HL-60/S4 (cell line): Measurements from ENCODE around the gene DNAI4.
"Not testable (repeated sequence)": the region's sequence is repeated elsewhere in the genome, so short reads cannot be mapped to it uniquely, and the experiment has no call there.

Source experiments
- in situ Hi-C: fragments of 300-500 bp; cut with MboI; formaldehyde crosslinking; loops from 2 replicates; pipeline ENCODE4 v1.14.3; 2022; ENCODE audit warnings: low sequenced_read_pairs

The DNAI4 gene, protein sequence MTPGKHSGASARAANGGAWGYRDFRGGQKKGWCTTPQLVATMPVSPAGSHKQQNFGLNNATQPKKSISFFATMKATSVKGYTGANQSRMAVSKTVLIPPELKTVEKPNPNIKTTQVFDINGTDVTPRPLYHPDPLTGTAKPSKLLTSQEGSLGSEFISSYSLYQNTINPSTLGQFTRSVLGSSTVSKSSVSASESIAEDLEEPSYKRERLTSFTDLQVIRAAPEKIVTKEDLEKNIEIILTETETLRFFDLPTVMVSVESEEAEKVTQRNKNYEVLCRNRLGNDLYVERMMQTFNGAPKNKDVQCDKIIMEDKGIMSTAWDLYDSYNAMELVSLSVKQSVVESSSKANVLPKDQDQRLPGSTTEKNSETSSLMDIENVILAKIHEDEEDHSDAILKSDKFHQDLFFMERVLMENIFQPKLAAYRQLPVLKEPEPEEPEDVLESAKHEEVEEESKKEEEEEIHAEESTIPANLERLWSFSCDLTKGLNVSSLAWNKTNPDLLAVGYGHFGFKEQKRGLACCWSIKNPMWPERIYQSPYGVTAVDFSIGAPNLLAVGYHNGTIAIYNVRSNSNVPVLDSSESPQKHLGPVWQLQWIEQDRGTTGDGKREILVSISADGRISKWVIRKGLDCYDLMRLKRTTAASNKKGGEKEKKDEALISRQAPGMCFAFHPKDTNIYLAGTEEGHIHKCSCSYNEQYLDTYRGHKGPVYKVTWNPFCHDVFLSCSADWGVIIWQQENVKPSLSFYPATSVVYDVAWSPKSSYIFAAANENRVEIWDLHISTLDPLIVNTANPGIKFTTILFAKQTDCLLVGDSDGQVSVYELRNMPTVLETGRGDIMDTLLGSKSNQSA

DNA sequence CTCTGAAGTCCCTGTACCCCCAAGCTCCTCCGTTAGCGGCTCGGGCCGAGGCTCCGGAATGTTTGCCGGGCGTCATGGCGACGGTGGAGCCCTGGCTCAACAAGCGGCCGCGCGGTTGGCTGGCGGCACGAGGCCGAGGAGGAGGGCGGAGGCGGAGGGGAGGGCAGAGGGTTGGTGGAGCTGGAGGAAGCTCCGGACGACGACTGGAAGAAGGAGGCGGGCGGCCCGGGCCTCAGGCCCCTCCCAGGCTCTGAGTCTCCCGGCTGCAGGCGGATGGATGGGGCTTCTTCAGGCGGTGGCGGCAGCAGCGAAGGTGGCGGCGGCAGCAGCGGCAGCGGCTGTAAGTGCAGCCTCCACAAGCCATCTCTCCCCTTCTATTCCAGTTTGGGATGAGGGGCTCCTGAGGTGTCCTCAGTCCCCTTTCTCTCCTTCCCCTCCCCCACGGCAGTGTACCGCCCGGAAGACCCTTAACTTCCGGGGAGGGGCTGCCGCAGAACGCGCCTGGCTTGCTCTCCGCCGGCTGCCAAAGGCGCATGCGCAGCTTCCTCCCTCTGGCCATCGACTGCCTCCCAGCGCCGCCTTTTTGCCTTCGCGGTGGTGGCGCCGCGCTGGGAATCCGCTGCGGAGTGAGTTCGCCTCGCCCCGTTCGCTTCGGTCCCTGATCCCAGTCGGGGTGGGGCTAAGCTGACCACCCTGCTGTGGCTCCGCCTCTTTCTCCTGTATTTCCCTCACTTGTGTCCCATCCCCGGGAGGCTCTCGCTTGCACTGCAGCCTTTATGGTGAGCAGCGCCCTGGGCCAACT lies at the start of gene DNAI4, which contains the start of gene MIER1:
TSS of gene DNAI4 (minus strand) at position 101 of the 802 bp plus-strand sequence. CDS start at position 76, 25 bp downstream.
TSS of gene MIER1 (plus strand) at position 235 of the 802 bp plus-strand sequence. CDS start at position 274, 39 bp downstream.
- in situ Hi-C loops = no loop called here

DNA sequence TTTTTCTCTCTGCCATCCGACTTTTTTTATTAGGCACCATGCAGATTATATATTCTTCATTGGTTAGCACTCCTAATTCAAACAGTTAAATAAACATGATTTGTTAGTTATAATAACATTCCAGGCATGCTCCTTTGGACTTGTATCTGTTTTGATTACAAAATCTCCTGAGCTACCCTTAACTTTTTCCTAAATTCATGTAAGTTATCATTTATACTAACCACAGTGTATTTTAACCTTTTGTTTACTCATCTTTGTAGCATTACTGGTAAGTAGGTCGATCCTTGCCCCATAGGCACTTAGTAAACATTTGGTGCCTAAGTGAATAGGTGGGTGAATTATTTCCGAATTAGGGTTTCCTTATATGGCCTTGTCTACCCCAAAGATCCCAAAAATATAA lies 43.9 kb upstream of the DNAI4 start:
- in situ Hi-C loops = no loop called here

DNA sequence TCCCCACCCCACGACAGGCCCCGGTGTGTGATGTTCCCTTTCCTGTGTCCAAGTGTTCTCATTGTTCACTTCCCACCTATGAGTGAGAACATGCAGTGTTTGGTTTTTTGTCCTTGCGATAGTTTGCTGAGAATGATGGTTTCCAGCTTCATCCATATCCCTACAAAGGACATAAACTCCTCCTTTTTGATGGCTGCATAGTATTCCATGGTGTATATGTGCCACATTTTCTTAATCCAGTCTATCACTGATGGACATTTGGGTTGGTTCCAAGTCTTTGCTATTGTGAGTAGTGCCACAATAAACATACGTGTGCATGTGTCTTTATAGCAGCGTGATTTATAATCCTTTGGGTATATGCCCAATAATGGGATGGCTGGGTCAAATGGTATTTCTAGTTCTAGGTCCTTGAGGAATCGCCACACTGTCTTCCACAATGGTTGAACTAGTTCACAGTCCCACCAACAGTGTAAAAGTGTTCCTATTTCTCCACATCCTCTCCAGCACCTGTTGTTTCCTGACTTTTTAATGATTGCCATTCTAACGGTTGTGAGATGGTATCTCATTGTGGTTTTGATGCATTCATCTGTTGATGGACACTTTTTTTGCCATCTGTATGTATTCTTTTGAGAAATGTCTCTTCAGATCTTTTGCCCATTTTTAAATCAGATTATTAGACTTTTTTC lies 41.7 kb upstream of the DNAI4 start:
- in situ Hi-C loops = not testable (repeated sequence)

DNA sequence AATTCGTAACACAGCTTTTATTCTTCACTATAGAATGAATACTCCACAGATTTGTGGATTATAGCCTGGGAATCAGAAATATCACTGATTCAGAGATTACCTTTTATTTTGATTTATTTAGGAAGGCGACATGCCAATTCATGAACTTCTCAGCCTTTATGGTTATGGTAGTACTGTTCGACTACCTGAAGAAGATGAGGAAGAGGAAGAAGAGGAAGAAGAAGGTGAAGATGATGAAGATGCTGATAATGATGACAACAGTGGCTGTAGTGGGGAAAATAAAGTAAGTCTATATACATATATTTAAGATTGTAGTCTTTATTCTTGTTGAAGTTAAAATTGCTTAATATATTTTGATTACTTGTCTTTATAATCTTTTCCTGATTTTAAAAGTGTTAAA lies 33.3 kb upstream of the DNAI4 start:
- in situ Hi-C loops = no loop called here

DNA sequence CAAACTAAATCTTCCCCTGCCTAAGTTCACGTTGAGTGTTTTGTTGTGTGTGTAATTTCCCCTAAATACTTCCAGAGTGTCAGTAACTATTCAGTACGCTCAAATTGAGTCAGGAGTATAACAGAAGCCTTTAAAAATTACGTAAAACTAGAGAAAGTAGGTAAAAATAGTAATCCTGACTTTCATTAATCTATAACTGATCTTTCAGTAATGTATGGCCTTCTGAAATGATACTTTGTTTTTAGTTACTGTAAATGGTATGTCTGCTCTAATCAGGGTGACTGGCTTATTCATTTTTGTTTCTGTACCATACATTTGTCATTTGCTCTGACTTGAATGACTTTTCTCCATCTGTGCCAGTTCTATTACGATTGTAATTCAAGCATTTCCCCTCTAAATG lies 29.6 kb upstream of the DNAI4 start:
- in situ Hi-C loops = no loop called here

DNA sequence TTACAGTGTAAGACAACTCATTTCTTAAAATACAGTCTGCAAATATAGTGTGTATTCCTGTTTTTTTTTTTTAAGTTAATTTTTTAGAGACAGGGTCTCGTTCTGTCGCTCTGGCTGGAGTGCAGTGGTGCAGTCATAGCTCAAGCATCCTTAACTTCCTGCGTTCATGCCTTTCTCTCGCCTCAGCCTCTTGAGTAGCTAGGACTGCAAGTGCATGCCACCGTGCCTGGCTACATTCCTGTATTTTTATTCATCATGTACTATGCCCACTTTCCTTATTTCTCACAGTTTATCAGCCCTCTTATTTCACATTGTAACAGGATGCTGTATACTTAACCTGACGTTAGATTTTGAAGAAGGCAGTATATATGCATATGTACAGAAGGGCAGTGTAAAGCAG lies 26.9 kb upstream of the DNAI4 start:
- in situ Hi-C loops = no loop called here

DNA sequence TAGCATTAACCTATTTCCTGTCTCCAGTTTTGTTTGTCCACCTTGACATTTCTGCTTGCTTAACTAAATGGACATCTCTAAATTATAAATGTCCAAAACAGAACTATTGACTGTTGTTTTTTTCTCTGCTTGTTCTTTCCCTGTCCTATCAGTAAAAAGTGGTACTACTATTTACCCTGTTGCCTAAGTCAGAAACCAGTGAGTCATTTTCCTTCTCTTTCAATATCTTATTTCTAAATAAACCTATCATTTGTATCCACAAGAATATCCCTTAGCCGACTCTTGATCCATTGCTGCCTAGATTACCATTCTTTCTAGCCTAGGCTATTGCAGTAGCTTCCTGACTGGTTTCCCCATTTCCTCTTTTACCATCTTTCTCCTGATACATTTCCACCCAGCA lies 22.6 kb upstream of the DNAI4 start:
- in situ Hi-C loops = no loop called here

DNA sequence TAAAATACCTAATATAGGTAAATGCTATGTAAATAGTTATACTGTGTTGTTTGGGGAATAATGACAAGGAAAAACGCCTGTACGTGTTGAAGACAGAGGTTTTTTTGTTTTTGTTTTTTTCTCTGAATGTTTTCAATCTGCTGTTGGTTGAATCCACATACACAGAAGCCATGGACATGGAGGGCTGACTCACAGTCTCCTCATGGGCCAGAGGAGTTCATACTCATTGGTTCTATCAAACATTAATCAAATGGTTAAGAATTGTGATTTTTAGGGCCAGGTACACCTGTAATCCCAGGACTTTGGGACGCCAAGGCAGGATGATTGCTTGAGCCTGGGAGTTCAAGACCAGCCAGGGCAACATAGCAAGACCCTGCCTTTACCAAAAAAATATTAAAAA lies 20.7 kb upstream of the DNAI4 start:
- in situ Hi-C loops = no loop called here

DNA sequence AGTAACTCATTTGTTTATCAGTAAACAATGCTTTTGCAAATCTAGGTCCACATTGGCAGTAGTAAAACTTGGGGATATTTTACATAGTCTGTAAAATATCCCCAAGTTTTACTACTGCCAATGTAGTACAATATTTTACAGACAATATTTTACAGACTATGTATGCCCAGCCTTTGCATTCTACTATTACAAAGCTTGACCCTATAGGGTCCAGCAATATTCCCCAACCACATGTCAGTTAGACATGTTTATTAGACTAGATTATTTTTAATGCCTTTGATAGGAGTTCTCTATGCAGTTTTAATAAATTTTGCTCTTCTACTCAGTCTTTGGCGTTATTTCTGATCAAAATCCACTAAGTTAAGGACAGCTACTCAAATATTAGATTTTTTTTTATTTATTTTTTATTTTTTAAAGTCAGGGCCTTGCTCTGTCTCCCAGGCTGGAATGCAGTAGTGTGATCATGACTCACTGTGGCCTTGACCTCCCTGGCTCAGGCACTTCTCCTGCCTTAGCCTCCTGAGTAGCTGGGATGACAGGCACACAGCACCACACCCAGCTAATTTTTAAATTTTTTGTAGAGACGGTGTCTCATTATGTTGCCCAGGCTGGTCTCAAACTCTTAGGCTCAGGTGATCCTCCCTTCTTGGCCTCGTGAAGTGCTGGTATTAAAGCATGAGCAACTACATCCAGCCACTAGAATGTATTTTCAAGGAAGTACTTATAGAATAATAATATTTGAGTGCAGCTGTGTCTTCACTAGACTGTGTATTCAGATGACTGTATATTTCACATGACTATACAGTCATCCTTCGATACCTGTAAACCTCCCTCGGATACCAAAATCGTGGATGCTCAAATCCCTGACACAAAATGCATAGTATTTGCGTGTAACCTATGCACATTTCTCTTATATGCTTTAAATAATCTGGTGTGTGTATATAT lies 19.9 kb upstream of the DNAI4 start:
- in situ Hi-C loops = no loop called here

DNA sequence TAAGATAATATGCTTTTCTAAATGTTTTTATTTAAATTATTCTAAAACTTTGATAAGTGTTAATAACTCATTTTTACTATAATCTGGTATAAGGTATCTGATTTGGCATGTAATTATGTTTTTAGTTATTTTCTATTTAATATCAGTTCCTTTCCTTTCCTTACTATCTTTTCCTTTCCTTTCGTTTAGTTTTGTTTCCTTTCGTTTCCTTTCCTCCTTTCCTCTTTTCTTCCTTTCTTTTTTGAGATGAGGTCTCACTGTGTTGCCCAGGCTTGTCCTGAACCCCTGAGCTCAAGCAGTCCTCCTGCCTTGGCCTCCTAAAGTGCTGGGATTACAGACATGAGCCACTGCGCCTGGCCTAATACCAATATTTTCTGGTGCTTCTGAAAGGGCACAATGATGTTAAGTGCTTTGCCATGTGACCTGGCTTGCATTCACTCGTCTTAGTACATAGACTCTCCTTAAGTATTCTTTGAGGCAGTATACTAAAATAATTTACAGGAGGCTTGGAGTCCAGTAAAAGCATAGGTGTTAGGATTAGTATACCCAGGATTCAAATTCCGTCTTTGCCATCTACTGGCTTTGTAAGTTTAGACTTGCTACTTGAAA lies 18.8 kb upstream of the DNAI4 start:
- in situ Hi-C loops = no loop called here

DNA sequence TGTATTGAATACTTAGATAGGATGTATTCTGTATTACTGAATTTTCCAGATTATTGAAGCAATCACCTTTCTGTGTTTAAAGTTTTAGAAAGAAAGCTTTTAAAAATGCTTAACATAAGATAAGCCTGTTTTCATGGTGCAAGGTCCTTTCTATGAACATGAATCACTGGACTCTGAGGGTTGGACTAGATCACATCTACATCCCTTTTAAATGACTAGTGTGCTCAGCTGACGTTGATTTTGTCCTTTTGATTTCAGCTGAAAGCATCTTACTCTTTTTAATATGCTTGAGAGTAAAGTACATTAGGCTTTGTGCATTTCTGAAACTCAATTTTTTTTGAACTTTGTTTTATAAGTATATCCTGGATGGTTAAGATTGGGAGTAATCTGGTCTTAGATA lies 16.3 kb upstream of the DNAI4 start:
- in situ Hi-C loops = no loop called here

DNA sequence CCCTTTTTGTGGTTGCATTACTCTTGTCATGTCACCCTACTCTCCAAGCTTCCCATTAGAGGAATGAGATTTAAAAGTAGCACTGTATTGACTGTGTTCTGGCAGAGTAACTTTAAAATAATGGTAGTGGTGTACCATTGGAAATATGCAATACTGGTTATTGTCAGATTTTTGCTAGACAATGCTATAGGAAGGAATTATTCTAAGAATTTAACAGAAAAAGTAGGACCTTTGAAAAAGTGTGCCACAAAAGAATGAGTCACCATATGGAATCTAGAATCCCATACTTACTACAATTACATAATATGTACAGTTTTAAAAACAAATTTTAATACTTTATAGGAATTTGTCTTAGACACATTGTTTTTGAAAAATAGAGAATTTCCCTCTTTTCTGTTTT lies 14.0 kb upstream of the DNAI4 start:
- in situ Hi-C loops = no loop called here

DNA sequence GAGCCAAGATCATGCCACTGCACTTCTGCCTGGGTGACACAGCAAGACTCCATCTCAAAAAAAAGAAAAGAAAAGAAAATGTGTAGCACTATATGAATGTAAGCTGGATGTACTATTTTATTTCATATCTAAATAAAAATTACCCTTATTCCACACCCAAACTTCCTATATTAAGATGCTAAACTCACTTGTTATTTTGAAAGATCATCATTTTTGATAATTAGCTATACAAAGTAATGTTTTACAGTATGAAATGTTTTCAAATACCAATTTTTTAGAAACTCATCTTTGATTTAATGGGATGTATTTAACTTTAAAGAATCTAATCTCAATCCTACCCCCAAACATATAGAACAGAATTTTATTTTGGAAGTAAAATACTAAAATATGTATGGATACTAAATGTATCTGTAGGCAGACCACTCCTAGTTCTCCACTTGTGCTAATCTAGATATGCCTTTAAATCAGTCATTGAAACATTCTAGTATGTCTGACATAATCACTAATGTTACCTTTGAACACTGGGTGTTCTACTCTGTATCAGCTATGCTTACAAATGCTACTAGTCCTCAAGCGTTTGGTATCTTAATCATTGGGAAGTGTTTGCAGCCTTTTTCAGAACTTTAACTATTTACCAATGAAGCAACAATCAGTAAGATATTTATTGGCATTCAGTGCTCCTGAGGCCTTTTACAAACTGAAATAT lies 13.0 kb upstream of the DNAI4 start:
- in situ Hi-C loops = no loop called here

DNA sequence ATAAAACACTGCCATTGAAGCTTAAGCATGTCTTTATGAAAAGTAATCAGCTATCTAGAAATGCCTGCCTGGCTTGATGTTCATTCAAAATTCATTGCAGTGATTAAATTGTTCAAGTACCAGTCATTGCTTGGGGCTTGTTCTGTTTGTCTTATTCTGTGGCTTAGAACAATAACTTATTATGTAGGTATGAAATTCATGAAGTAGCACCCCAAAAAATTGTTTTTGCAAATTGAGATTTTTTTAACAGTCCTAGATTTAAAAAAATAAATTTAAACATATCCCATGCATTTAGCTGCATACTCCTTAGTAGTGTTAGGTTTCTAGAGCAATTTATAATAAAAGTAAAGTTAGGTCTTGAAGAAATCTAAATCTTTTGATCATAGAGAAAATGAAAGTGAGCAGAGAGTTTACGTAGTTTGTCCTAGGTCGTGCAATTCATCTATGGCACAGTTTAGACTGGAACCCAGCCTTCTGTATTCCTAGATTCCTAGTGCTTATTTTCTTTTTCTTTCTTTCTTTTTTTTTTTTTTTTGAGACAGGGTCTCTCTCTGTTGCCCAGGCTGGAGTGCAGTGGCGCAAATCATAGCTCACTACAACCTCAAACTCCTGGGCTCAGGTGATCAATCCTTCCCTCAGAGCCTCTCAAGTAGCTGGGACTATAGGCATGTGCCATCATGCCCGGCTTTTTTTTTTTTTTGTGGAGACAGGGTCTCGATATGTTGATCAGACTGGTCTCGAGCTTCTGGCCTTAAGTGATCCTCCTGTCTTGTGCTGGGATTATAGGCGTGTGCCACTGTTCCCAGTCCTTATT lies 9.4 kb upstream of the DNAI4 start:
- in situ Hi-C loops = no loop called here

DNA sequence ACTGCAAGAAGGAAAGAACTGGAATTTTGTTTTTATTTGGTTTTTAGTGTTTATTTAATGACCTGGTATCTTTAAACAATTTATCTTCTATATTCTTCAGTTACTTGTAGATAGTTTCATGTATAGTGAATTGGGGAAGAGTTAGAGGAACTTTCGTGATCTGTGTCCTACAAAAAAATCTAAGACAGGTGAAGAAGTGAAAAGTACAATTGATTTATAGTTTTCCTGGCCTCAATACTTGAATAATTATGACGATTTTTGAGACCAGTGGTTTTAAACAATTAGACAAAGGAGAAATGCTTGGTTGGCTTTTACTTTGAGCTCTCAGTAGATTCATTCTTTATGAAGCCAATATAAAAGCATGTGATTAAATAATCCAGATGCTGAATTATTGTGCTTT lies 7.6 kb upstream of the DNAI4 start:
- in situ Hi-C loops = no loop called here

DNA sequence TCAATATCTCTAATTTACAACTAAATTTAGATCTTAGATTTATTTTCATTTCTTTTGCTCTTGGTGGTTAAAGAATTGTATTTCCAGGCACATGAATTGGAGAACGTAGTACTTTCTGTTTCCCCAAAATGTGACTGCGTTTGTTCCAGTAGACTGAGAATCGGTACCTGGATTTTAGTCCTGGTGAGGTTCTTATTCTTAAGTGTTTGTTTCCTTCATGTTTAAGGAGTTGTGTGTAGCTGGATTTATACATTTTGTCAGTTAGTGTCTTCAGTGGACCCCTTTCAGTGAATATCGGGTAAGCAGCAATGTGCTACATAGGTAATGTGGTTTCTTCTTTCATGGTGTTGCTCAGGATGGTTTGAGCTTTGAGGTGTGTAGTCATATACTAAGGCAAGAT lies 6.9 kb upstream of the DNAI4 start:
- in situ Hi-C loops = no loop called here

DNA sequence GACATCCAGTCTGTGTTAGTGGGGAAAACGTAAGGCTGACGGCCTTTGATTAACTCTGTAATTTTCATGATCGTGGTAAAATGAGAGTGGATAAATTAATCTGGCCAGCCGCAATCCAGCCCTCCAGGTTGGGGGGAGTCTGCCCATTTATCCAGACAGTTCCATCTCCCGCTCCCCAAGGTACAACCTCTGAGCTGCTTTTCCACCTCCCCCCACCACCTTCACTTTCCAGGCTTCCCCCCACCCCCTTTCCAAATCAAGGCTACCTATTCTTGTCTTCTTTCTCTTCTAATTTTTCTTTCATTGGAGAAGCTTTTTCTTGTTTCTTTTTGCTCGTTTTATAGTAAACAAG lies 6.1 kb upstream of the DNAI4 start:
- in situ Hi-C loops = no loop called here
